HL-60 (cell line): ENCODE results near the gene MPRIP.

Experiments used
- DNase-seq, 2 experiments: peaks; one replicate each; pipeline ENCODE4 v3.0.0-alpha.2; 2010 to 2020; ENCODE audit warnings: low read depth in 1 of 2, low spot score in 1 of 2
- H3K27ac ChIP-seq: fragments of 250-450 bp; sonication (Bioruptor Pico); replicated peaks from 2 replicates; pipeline ENCODE4 v1.5.1; 2020; ENCODE audit warnings: mild to moderate bottlenecking, moderate library complexity
- H3K27me3 ChIP-seq: fragments of 250-450 bp; sonication (Bioruptor Pico); 2 replicates; pipeline ENCODE4 v1.5.1; 2021; ENCODE audit warnings: mild to moderate bottlenecking, moderate library complexity; ENCODE audit not compliant: insufficient read depth, poor library complexity, severe bottlenecking
- H3K4me3 ChIP-seq: replicated peaks from 2 replicates; pipeline ENCODE4 v1.5.1; 2011; ENCODE audit warnings: mild to moderate bottlenecking, control low read depth, low read length; ENCODE audit not compliant: insufficient read depth
- CTCF ChIP-seq: IDR thresholded peaks from one replicate; pipeline ENCODE4 v1.5.1; 2011; ENCODE audit warnings: low read length, control low read depth, inconsistent platforms; ENCODE audit not compliant: insufficient read depth
- GABPA ChIP-seq: IDR thresholded peaks from 2 replicates; pipeline ENCODE4 v1.6.1; 2012; ENCODE audit warnings: low read depth
- POLR2AphosphoS5 ChIP-seq: IDR thresholded peaks from 2 replicates; pipeline ENCODE4 v1.6.1; 2012; ENCODE audit warnings: low read depth
- REST ChIP-seq: IDR thresholded peaks from 2 replicates; pipeline ENCODE4 v1.6.1; 2012; ENCODE audit warnings: low read depth; ENCODE audit not compliant: insufficient replicate concordance
- SPI1 ChIP-seq: IDR thresholded peaks from 2 replicates; pipeline ENCODE4 v1.6.1; 2012; ENCODE audit warnings: low read depth, mild to moderate bottlenecking, borderline replicate concordance

MPRIP gene

GRCh38 chr17:17089796-17090641, 47.8 kb downstream of the MPRIP start:
- H3K27ac ChIP-seq: no peak overlapping the region
- TF ChIP-seq REST: no peak
- no peak for TF ChIP-seq POLR2AphosphoS5
- TF ChIP-seq CTCF: no peak
- TF ChIP-seq SPI1: no peak
- TF ChIP-seq GABPA: no peak

GRCh38 chr17:17090642-17091103, 48.4 kb downstream of the MPRIP start:
- Histone ChIP-seq H3K4me3 (no peak overlapping the region), H3K27me3 (no peaks in the 10 kb centered on the region), H3K27ac (no peak overlapping the region)
- DNase-seq: no peak
- TF ChIP-seq REST: no peak
- no peak for TF ChIP-seq SPI1
- no peak for TF ChIP-seq CTCF
- no peak for TF ChIP-seq GABPA
- no peak for TF ChIP-seq POLR2AphosphoS5

More at GRCh38 chr17:17089796-17090641, 47.8 kb downstream of the MPRIP start:
- no peak for DNase-seq
- no peak overlapping the region for H3K4me3 ChIP-seq
- H3K27me3 ChIP-seq: no peaks in the 10 kb centered on the region

- no peak for TF ChIP-seq GABPA
- TF ChIP-seq CTCF: no peak
- no peak for TF ChIP-seq REST
- no peak for TF ChIP-seq SPI1
- no peak for TF ChIP-seq POLR2AphosphoS5
- no peak for DNase-seq
- Histone ChIP-seq H3K27ac (no peak overlapping the region), H3K27me3 (no peaks in the 10 kb centered on the region), H3K4me3 (no peak overlapping the region)
Observed at GRCh38 chr17:17091276-17091675, 49.0 kb downstream of the MPRIP start.
